Nephron (organoid): ENCODE results near the gene RNF151.

ENCODE experiments used
- H3K27ac Mint-ChIP-seq, 3 experiments: 2 replicates each; pipeline ENCODE4 v1.8.0; 2020; ENCODE audit warnings: mixed read lengths in 3 of 3, mild to moderate bottlenecking in 2 of 3, moderate library complexity in 1 of 3
- H3K27me3 Mint-ChIP-seq: 2 replicates; pipeline ENCODE4 v1.8.0; 2021; ENCODE audit warnings: low read depth, mild to moderate bottlenecking, moderate library complexity, mixed read lengths
- H3K36me3 Mint-ChIP-seq: 2 replicates; pipeline ENCODE4 v1.8.0; 2020; ENCODE audit warnings: low read depth, mixed read lengths
- H3K4me1 Mint-ChIP-seq: 2 replicates; pipeline ENCODE4 v1.8.0; 2020; ENCODE audit warnings: mixed read lengths
- H3K4me3 Mint-ChIP-seq, 3 experiments: 2 replicates each; pipeline ENCODE4 v1.8.0; 2020; ENCODE audit warnings: mild to moderate bottlenecking in 3 of 3, mixed read lengths in 3 of 3, moderate library complexity in 2 of 3
- H3K9me3 Mint-ChIP-seq: 2 replicates; pipeline ENCODE4 v1.8.0; 2020; ENCODE audit warnings: mixed read lengths
- TF ChIP-seq, protein P1 (sequence below), 3 experiments: fragments of 200-600 bp; sonication (generic); IDR thresholded peaks; one replicate each; pipeline ENCODE4 v1.5.0; 2021; ENCODE audit warnings: antibody characterized with exemption in 3 of 3; ENCODE audit not compliant: unreplicated experiment in 3 of 3

The RNF151 gene

DNA sequence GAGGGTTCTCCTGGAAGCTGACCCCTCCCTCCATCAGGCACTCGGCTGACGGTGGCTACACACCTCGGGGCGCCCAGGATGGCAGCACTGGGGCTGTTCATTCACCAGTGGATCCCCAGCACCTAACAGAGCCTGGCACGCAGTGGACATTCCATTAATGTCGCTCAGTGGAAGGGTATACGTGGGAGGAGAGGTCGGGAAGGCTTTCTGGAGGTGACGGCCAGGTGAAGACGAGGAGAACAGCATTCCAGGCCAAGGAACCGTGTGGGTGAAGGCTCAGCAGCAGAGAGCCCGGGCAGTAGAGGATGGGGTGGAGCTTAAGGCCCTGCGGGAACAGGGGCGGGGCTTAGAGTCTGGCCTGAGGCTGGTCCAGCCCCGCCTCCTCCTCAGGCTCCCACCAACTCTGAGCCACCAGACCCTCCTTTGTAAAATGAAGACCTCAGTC is 45.9 kb upstream of the RNF151 start:
- H3K4me3 Mint-ChIP-seq = peak overlapping the region in 1 of 3 experiments; percentile 41
- no peak overlapping the region for H3K27ac Mint-ChIP-seq
- no peaks in the 10 kb centered on the region for H3K36me3 Mint-ChIP-seq
- peaks cover 2% of the 10 kb centered on the region for H3K9me3 Mint-ChIP-seq
- peaks cover 6% of the 10 kb centered on the region for H3K4me1 Mint-ChIP-seq
- H3K27me3 Mint-ChIP-seq = peaks cover 85% of the 10 kb centered on the region
- TF ChIP-seq, protein P1, sequence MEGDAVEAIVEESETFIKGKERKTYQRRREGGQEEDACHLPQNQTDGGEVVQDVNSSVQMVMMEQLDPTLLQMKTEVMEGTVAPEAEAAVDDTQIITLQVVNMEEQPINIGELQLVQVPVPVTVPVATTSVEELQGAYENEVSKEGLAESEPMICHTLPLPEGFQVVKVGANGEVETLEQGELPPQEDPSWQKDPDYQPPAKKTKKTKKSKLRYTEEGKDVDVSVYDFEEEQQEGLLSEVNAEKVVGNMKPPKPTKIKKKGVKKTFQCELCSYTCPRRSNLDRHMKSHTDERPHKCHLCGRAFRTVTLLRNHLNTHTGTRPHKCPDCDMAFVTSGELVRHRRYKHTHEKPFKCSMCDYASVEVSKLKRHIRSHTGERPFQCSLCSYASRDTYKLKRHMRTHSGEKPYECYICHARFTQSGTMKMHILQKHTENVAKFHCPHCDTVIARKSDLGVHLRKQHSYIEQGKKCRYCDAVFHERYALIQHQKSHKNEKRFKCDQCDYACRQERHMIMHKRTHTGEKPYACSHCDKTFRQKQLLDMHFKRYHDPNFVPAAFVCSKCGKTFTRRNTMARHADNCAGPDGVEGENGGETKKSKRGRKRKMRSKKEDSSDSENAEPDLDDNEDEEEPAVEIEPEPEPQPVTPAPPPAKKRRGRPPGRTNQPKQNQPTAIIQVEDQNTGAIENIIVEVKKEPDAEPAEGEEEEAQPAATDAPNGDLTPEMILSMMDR (IDR thresholded peaks at IDR 0.05; ENCODE audit: unreplicated experiment in 3 of 3) = no peak

GRCh38 chr16:1922357-1922756 is 44.3 kb upstream of the RNF151 start:
- H3K4me1 Mint-ChIP-seq = peaks cover 6% of the 10 kb centered on the region
- no peak overlapping the region for H3K4me3 Mint-ChIP-seq
- peaks cover 2% of the 10 kb centered on the region for H3K9me3 Mint-ChIP-seq
- TF ChIP-seq, protein P1 (IDR thresholded peaks at IDR 0.05; ENCODE audit: unreplicated experiment in 3 of 3) = no peak
- no peaks in the 10 kb centered on the region for H3K36me3 Mint-ChIP-seq
- peak overlapping the region in 1 of 3 experiments; percentile 59 for H3K27ac Mint-ChIP-seq
- H3K27me3 Mint-ChIP-seq = peaks cover 71% of the 10 kb centered on the region

- TF ChIP-seq, protein P1 (IDR thresholded peaks at IDR 0.05; ENCODE audit: unreplicated experiment in 3 of 3) = peak; percentile 40 to 45 (median 43)
- H3K36me3 Mint-ChIP-seq = no peaks in the 10 kb centered on the region
- H3K27me3 Mint-ChIP-seq = peaks cover 66% of the 10 kb centered on the region
Measured at GRCh38 chr16:1923299-1924034, 43.2 kb upstream of the RNF151 start.

DNA sequence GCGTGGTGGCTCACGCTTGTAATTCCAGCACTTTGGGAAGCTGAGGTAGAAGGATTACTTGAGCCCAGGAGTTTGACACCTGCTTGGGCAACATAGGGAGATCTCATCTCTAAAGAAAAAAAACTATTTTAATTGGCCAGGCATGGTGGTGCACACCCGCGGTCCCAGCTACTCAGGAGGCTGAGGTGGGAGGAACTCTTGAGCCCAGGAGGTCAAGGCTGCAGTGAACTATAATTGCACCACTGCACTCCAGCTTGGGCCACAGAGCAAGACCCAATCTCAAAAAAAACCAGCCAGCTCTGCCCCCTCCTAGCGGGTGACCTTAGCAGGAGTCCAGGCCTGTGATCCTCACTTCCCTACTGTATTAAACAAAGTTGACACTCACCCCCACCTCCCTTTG is 42.6 kb upstream of the RNF151 start:
- H3K4me3 Mint-ChIP-seq = no peak overlapping the region
- peaks cover 2% of the 10 kb centered on the region for H3K9me3 Mint-ChIP-seq
- H3K27me3 Mint-ChIP-seq = peaks cover 60% of the 10 kb centered on the region
- H3K4me1 Mint-ChIP-seq = peaks cover 6% of the 10 kb centered on the region
- H3K36me3 Mint-ChIP-seq = no peaks in the 10 kb centered on the region
- H3K27ac Mint-ChIP-seq = peak overlapping the region in 2 of 3 experiments; percentile 38 to 51
- TF ChIP-seq, protein P1 (IDR thresholded peaks at IDR 0.05; ENCODE audit: unreplicated experiment in 3 of 3) = no peak

More at GRCh38 chr16:1923299-1924034, 43.2 kb upstream of the RNF151 start:
- H3K4me3 Mint-ChIP-seq = no peak overlapping the region
- peaks cover 6% of the 10 kb centered on the region for H3K4me1 Mint-ChIP-seq
- H3K9me3 Mint-ChIP-seq = peaks cover 2% of the 10 kb centered on the region
- peak overlapping the region in 2 of 3 experiments; percentile 38 to 51 for H3K27ac Mint-ChIP-seq

DNA sequence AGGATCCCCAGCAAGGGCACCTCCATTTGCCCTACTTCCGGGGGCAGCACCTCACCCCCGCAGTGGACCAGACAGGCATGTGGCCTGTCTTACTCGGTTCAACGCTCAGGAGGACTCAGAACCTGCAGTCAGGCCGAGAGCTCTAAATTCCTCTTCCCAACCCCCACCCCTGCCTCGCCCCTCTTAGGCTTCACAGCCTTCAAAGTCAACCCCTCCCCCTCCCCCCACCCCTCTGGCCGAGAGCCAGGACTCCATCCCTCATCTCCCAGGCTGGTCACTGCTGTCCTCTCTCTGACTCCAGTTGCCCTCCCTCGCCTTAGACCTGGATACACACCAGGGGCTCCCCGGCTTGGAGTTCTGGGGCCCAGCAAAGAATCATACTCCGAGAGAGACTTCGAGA is 40.4 kb upstream of the RNF151 start:
- Mint-ChIP-seq H3K27ac (peak overlapping the region in 2 of 3 experiments; percentile 65 to 66), H3K9me3 (peaks cover 2% of the 10 kb centered on the region), H3K27me3 (peaks cover 38% of the 10 kb centered on the region), H3K4me1 (peaks cover 1% of the 10 kb centered on the region), H3K4me3 (peak overlapping the region in 1 of 3 experiments; percentile 11), H3K36me3 (no peaks in the 10 kb centered on the region)
- TF ChIP-seq, protein P1 (IDR thresholded peaks at IDR 0.05; ENCODE audit: unreplicated experiment in 3 of 3) = no peak

DNA sequence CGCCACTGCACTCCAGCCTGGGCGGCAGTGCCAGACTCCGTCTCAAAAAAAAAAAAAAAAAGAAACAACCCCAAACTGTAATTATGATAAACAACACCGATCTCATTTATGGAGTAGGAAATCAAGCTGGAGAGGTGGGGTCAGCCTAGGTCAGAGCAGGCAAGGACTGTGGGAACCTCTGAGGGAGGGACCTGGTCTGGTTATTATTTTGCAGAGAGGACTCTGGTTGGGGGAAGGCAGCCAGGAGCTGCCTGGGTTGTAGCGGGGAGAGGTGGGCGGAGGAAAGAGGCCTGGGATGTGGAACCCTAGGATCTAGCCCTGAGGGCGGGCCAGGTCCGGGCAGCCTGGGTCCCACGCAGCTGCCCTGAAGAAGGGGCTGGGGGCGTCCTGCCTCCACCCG is 37.6 kb upstream of the RNF151 start:
- Mint-ChIP-seq H3K36me3 (no peaks in the 10 kb centered on the region), H3K27me3 (peaks cover 11% of the 10 kb centered on the region), H3K9me3 (no peaks in the 10 kb centered on the region), H3K4me3 (peak overlapping the region; percentile 79 to 86 (median 86)), H3K4me1 (no peaks in the 10 kb centered on the region), H3K27ac (peak overlapping the region in 2 of 3 experiments; percentile 85 to 87)
- TF ChIP-seq, protein P1 (IDR thresholded peaks at IDR 0.05; ENCODE audit: unreplicated experiment in 3 of 3) = no peak
